ENCODE data around the gene GRIN3B.
"Not testable (repeated sequence)": the region's sequence is repeated elsewhere in the genome, so short reads cannot be mapped to it uniquely, and the experiment has no call there.

The GRIN3B gene

DNA sequence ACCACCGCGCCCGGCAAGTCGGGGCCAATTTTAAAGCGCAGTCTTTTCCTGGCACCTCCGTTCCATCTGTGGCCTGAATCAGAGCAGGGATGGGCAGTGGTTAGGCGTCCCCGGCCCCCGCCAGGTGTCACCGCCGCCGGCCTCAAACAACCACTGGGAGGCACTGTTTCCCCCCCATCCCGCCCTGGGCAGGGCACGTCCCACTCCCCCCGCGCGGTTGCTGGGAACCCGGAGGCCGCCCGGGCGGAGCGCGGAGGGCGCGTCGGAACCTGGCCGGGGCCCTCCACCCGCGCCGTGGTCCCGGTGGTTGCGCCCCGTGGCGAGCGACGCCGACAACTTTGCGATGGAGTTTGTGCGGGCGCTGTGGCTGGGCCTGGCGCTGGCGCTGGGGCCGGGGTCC is at the start of gene GRIN3B:
TSS of gene GRIN3B (plus strand) at position 325 of the 400 bp plus-strand sequence. CDS start at position 344, 19 bp downstream.
- peak in 1 of 56 donors; percentile 17 for DNase-seq

- no peak for DNase-seq
Observed at GRCh38 chr19:952049-952679, 48.1 kb upstream of the GRIN3B start.

DNA sequence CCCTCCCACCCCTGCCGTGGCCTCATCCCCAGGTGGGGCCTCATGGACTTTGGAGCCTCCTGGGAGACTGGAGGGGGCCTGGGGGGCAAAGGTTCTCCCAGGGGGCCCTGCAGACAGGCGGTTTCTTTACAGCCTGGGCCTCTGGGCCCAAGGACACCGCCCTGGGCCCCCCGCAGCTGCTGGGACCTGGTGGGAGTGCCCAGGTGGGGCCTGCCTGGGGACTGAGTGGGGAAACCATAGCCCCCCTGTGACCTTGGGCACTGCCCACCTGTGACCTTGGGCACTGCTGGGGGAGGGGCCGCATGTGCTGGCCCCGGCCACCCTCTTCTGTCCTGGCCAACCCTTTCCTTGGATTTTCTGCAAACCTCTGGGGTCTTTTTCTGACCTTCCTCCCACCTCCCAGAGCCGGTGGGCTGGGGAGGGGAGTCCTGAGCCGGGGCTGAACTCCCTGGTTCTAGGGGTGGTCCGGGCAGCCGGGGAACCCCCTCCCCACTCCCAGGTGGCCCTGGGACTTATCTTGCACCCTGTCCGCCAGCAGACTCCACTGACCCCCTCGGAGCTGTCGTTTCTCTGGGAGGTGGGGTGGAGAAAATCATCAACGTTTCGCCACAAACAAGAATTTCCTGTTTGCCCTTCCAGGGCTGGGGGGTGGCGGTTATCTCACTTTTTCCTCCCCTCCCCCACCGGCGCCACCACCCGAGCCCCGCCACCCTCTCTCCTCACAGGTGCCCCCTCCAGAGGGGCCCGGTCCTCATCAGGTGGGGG is 47.4 kb upstream of the GRIN3B start:
- DNase-seq: no peak

DNA sequence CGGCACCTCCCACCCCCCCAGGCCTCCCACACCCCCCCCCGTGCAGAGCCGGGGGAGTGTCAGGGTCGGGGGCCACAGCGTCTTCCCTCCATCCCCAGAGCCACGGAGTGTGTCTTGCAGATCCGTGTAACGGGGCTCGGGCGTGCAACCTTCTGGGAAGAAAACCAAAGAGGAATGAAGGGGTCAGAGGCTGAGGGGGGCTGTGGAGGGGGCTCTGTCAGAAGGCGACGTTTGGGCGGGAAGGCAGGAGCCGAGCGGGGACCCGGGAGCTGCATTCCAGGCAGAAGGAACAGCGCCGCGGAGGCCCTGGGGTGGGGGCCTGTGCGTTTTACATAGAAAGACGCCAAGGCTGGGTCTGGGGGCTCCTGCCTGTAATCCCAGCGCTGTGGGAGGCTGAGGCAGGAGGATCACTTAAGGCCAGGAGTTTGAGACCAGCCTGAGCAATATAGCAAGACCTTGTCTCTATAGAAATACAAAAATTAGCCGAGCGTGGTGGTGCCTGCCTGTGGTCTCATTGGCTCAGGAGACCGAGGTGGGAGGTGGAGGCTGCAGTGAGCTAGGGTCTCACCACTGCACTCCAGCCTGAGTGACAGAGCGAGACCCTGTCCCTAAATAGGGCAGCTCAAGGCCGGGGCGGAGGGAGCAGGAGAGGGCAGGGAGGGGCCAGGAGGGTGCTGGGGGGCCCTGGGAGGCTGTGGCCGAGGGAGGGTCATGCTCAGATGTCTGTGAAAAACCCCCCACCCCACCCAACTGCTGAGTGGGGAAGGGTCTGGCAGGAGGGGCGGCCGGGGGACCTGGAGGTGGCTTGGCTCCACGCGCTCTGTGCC is 46.6 kb upstream of the GRIN3B start:
- DNase-seq: no peak

GRCh38 chr19:954272-954671 is 45.9 kb upstream of the GRIN3B start:
- DNase-seq: no peak

DNA sequence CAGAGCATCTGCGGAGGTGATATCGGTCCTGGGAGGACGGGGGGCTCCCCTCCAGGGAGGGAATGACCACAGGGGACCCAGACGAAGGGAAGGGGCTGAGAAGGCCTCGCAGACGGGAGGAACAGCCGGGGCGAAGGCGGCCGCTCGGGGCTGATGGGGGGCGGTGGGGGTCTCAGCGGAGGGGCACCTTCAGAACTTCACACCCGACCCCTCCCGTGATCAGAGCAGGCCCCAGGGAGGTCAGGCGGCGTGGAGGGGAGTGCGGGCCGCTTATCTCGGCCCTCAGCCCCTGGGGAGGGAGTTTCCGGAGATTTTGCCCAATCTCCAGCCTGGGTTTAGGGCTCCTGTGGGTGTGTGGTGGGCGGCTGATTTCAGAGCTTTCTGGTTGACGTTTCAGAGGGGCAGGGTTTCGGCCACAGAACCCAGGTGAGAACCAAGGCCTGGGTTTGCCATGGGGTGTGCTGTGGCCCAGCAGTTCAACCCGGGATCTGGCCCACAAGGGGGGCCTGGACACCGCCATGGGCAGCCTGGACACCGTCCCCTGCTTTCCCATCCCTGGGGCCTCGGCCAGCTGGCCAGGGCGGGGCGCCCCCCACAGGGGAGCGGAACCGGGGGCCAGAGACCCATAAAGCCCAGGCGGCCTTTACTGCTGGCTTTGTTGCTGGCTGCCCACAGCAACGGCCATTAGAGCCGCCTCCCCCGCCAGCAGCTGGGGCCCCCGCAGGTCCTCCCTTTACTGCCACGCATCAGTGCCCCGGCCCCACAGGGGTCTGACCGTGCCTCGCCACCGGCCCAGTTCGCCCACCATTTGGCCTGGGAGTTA is 45.3 kb upstream of the GRIN3B start:
- no peak for DNase-seq

DNA sequence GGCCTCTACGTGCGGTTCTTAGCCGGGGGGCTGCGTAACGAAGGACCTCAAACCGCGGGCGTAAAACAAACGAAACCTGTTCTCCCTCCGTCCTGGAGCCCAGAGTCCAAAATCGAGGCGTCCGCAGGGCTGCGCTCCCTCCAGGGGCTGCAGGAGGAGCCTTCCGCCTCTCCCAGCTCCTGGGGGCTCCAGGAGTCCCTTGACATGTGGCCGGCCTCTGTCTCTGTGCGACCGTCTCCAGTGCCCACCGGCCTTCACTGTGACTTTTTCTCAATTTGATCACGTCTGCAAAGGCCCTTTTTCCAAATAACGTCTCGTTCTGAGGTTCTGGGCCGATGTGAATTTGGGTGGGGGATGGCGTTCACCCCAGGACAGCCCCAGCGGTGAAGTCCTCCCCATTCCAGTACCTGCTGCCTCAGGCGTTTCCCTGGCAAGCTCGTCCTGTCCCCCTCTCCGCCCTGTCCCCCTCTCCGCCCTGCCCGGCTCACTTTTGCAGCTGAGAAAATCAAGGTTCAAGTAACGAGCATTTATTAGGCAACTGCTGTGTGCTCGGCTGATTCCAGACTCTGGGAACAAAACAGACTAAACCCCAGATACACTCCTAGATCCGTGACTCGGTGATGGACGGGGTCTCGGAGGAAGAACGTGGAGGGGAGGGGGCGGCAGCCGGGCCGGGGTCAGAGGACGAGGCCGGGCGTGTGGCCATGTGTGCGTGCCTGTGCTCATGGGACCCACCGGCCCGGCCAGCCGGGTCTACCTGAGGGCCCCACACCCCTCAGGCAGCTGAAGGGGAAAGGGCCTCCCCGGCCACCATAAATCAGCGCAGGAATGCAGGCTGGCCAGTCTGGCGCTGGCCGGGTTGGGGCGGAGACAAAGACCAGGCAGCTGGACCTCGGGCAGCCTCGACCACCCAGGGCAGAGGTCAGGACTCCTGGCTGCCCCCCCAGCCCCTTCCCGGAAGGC is 44.1 kb upstream of the GRIN3B start:
- no peak for DNase-seq

- no peak for DNase-seq
Observed at GRCh38 chr19:956766-957440, 43.3 kb upstream of the GRIN3B start.

DNA sequence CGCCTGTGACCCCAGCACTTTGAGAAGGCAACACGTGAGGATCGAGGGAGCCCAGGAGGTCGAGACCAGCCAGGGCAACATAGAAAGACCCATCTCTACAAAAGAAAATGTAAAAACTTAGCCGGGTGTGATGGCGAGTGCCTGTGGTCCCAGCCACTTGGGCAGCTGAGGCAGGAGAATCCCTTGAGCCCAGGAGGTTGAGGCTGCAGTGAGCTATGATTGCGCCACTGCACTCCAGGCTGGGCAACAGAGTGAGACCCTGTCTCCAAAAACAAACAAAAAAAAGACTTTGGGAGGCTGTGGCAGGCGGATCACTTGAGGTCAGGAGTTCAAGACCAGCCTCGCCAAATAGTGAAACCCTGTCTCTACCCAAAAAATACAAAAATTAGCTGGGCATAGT is 42.6 kb upstream of the GRIN3B start:
- not testable (repeated sequence) for DNase-seq

GRCh38 chr19:958967-959855 is 41.0 kb upstream of the GRIN3B start:
- peak in 29 of 56 donors; percentile 3 to 70 (median 20) for DNase-seq

- DNase-seq: no peak
Observed at GRCh38 chr19:960020-960419, 40.2 kb upstream of the GRIN3B start.

DNA sequence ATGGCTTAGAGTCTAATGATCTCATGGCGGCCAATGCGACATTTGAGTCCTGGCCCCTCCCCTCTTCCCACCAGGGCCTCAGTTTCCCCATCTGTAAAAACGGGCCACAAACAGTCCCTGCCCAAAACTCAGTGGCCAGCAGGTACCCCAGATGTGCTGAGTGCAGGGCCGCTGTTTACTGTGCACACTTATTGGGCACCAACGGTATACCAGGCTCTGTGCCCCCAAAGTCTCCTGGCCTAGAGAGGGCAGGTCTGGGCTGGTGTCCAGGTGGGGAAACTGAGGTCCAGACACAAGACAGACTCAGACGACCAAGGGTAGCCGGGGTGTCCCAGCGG is 39.6 kb upstream of the GRIN3B start:
- no peak for DNase-seq

- DNase-seq: no peak
Observed at GRCh38 chr19:961866-962620, 38.2 kb upstream of the GRIN3B start.

DNA sequence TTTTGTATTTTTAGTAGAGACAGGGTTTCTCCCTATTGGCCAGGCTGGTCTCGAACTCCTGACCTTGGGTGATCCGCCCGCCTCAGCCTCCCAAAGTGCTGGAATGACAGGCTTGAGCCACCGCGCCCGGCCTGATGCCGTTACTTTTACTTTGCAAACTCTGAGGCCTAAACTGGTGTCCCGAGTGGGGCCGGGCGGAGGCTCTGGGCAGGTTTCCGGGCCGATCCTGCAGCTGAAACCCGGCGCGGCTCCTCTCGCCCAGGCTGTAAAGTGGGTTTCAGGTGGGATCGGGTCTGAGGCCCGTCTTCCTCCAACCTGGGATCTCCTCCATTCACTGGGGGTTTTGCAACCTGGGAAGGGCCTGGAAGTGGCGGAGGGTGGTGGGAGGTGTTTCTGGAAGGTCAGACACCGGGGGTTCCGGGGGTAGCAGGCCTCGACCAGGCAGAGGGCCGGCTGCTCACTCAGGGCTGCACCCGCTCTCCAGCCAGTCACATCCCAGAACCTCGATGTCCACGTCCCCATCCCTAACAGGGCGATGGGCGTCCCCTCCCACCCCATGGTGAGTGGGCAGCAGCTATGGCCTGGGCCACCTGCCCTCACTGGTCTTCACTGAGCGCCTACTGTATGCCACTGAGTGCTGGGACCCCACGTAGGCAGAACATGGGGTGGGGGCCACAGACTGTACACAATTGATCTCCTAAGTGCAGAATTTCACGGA is 37.4 kb upstream of the GRIN3B start:
- no peak for DNase-seq

DNA sequence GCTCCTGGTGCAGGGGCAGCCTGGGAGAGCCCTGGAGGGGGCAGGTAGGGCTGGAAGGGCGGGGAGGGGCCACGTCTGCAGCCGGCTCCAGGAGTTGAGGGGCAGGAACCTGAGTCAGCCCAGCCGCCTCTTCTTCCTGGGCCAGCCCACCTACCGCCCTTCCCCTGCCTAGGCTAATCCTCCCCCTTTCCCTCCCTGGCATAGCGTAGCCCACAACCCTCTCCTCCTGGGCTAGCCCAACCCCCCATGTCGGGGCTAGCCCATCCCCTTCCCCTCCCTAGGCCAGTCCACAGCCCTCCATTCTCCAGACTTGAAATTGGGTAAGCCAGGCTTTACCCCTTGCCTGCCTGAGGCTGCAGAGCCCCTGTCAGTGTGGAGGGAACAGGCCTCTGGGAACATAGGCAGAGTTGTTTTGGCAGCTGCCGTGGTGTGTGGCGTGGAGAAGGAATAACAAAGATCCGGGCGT is 36.7 kb upstream of the GRIN3B start:
- no peak for DNase-seq

DNA sequence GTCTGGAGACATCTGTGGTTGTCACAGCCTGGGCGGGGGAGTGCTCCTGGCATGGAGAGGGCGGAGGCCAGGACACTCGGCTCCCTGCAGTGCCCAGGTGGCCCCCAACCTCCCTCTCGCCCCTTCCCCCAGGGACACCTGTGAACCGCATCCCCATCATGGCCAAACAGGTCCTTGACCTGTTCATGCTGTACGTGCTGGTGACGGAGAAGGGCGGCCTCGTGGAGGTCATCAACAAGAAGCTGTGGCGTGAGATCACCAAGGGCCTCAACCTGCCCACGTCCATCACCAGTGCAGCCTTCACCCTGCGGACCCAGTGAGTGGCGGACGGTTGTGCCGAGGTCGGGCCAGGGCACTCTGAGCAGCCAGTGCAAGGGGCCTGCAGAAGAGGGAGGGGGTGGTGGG is 36.1 kb upstream of the GRIN3B start:
- DNase-seq: no peak

Measured in nucleus accumbens (tissue), 56 donors.